Measurements from ENCODE around the gene NLRP6.

Gene NLRP6

Small RNA genes within 50 kb of the gene (small RNA-seq; reads per million reads assigned to genes)
- 0 reads per million in 2 experiments for gene AC136475.6

All from SK-N-DZ (cell line).